GM20431 (cell line): ENCODE data around the gene MACROH2A1.

Source experiments
- in situ Hi-C: fragments of 300-500 bp; cut with MseI, MboI; formaldehyde crosslinking; loops from one replicate; pipeline ENCODE4 v1.15.0; 2020; ENCODE audit warnings: low sequenced_read_pairs; ENCODE audit not compliant: unreplicated experiment

The MACROH2A1 gene

GRCh38 chr5:135339623-135340022 is 59.4 kb downstream of the MACROH2A1 start:
- in situ Hi-C loops = no loop called here

GRCh38 chr5:135339189-135339588 is 59.8 kb downstream of the MACROH2A1 start:
- in situ Hi-C loops = no loop called here

GRCh38 chr5:135337064-135337463 is 62.0 kb downstream of the MACROH2A1 start:
- in situ Hi-C loops = no loop called here

GRCh38 chr5:135335031-135335828 is 63.8 kb downstream of the MACROH2A1 start:
- in situ Hi-C loops = no loop called here

GRCh38 chr5:135333732-135334515 is 65.1 kb downstream of the MACROH2A1 start:
- in situ Hi-C loops = no loop called here

- in situ Hi-C loops = no loop called here
Observed at GRCh38 chr5:135332519-135333150, 66.4 kb downstream of the MACROH2A1 start.

GRCh38 chr5:135331612-135332011 is 67.4 kb downstream of the MACROH2A1 start:
- in situ Hi-C loops = no loop called here

- in situ Hi-C loops = no loop called here
Observed at GRCh38 chr5:135330798-135331096, 68.3 kb downstream of the MACROH2A1 start.

- in situ Hi-C loops = no loop called here
Observed at GRCh38 chr5:135329913-135330797, 68.9 kb downstream of the MACROH2A1 start.

- in situ Hi-C loops = no loop called here
Observed at GRCh38 chr5:135329066-135329912, 69.7 kb downstream of the MACROH2A1 start.

GRCh38 chr5:135328128-135328687 is 70.8 kb downstream of the MACROH2A1 start:
- in situ Hi-C loops = no loop called here

GRCh38 chr5:135327429-135328127 is 71.5 kb downstream of the MACROH2A1 start:
- in situ Hi-C loops = no loop called here

- in situ Hi-C loops = no loop called here
Observed at GRCh38 chr5:135326296-135327254, 72.5 kb downstream of the MACROH2A1 start.

GRCh38 chr5:135324897-135325650 is 74.0 kb downstream of the MACROH2A1 start:
- in situ Hi-C loops = no loop called here

- in situ Hi-C loops = no loop called here
Observed at GRCh38 chr5:135324160-135324559, 74.9 kb downstream of the MACROH2A1 start.

- in situ Hi-C loops = no loop called here
Observed at GRCh38 chr5:135323701-135324132, 75.3 kb downstream of the MACROH2A1 start.
